Measurements from ENCODE around the gene LRRFIP2.
"Not testable (repeated sequence)": the region's sequence is repeated elsewhere in the genome, so short reads cannot be mapped to it uniquely, and the experiment has no call there.

Gene LRRFIP2

DNA sequence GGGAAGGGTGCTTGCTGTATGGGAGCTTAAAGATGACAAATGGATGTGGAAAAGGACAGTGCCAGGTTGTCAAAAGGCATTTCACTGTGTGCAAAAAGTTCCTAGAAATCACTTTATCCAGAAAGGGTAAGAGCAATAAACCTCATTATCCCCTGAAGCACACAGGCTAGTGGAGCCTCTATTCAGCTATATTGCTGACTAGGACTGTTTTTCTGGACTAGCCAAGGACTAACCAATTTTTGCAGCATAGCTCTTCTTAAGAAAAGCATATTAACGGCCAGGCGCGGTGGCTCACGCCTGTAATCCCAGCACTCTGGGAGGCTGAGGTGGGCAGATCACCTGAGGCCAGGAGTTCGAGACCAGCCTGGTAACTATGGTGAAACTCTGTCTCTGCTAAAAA is 116.3 kb downstream of the LRRFIP2 start:
- DNase-seq, result no peak

DNA sequence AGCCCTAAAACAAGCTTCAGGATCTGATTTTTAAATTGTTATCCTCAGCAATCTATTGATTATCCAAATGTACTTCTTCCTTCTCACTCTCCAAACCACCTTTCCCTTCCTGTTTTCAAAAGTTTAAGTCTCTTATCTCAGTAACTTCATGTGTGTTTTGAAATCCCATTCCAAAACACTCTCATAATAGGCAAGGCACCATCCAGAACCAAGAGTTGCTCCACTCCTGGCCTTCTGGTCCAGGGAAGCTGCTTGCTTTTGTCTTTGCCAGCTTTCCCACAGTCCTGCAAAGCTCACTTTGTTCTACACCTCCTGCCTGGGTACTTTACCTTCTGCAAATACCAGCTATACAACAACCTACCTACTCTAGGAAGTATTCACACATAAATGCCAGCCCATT is 117.6 kb downstream of the LRRFIP2 start:
- no peak for DNase-seq

DNA sequence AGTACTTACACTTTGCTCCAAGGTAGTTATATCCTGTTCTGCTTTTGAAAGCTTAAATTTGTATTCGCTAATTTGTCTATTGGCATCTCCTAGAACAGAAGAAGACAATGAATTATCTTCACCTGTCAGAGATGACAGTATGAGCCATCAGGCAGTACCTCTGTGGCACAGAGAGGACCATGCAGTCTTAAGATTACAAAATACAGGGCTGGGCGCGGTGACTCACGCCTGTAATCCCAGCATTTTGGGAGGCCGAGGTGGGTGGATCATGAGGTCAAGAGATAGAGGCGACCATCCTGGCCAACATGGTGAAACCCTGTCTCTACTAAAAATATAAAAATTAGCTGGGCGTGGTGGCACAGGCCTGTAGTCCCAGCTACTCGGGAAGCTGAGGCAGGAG is 119.3 kb downstream of the LRRFIP2 start:
- not testable (repeated sequence) for DNase-seq

DNA sequence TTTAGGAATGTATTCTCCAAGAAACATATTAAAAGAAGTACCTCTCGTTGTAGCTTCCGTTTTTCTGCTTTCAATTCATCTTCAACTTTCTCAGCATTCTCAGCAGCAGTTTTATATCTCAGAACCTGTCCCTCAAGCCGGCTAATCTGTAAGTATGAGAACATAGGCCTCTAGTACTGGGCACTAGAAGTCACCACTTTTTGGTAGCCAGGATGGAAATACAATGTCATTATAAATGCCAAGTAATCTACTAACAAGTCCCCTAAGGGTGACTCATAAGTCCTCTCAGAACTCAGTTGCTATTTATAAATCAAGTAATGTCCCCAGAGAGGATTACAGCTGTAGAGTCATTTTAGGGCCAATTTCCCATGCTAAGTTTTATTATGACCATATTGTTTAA is 120.0 kb downstream of the LRRFIP2 start:
- no peak for DNase-seq

DNA sequence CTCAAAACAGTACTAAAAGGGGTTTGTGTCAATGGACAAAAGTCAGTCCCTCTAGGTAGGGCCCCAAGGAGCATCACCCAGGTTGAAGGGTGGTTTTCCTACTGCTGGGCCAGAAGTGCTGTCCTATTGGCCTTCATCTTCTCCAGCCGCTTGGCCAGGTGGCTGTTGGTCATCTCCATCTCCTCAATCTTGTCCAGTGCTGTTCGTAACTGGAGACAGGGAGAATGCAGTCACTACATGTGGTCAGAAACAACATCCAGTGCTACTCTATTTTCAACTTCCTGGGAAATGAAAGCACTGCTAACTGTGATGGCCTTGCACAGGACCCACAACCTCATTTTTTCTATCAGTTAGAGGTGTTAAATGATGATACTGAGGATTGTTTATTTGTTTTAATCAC is 120.6 kb downstream of the LRRFIP2 start:
- DNase-seq, result no peak

DNA sequence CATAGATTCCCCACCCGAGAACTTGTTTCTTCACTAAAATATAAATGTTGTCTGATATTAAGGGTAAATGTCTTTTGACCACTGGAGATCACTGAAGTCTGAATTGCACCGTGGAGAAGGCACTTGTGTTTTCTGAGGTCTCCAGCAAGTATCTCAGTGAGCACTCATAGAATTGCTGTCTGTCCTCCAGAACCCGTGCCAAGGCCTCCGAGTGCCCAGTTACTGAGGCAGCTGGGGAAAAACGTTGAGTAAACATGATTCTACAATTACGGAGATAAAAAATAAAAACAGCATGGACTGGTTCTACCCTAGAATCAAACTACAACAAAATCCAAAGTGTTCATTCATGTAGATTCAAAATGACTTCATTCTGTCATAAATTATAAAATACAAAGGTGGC is 121.0 kb downstream of the LRRFIP2 start:
- no peak for DNase-seq

DNA sequence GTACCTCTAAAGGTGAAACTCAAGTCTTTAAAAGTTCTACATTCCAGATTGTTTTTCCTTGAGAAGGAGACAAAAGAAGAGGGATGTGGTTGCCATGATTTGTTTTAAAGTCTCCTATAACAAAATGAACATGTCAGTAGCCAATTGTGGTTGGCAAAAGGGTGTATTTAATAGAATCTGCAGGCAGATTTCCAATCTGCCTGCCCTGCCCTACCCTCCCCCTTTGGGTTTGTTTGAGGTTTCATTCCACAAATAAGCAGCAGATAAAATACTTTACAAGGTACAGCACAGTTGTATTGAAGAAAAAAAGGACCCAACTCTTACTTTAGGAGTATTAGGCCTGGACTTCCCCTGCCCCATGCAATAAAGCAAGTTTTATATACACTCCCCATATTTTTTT is 121.5 kb downstream of the LRRFIP2 start:
- no peak for DNase-seq

DNA sequence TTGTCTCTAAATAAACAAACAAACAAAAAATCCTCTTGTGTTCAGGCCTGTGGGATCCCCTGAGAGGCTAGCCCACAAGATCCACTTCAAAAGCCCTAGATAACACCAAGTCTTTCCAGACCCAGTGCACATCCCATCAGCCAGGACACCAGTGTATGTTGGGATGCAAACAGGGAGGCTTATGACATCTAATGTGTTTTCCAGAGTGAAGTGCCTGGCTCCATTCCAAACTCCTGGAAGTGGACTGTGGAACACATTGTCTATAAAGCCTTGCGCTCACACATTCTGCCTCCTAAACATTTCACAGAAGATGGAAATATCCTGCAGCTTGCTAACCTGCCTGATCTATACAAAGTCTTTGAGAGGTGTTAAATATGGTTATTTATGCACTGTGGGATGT is 124.1 kb downstream of the LRRFIP2 start:
- no peak for DNase-seq

DNA sequence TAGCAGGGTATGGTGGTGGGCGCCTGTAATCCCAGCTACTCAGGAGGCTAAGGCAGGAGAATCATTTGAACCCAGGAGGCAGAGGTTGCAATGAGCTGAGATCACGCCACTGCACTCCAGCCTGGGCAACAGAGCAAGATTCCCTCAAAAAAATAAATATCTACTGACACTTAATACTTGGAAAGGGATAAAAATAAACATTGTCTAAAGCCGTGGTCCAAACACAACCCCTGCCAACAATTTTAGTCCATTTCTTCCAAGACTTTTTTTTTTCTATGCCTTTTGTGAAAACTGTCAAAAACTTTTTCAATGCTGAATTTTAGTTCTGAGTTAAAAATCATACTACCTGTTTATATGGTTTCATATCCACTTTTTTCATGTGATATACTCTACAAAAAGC is 131.7 kb downstream of the LRRFIP2 start:
- DNase-seq, result not testable (repeated sequence)

DNA sequence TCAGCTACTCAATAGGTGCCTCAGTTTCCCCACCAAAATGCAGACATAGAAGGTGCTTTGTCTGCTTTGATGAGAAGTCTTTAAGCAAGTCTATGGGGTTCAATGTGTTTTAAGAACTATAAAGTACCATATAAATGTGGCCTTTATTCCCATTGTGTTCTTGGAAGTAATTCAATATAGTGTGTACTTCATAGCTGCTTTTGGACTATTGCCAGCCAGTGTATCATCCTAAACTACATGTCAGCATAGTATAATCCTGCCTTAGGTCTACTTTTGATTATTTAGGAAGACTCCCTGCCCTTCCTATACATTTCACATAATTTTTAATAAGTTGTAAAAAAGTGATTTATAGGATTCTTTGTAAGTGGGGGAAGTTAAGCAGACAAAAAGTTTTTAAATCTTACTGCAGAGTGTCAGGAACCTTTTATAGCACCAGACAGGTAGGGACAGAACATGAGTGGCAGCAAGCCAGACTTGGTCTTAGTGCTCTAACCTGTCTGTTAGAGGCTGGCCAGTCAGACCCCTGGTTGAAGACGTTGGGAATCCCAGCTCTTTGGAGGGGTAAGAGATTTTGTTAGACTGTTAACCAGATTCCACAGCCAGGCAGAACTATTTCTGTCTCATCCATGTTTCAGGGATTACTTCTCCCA is 132.7 kb downstream of the LRRFIP2 start:
- no peak for DNase-seq

DNA sequence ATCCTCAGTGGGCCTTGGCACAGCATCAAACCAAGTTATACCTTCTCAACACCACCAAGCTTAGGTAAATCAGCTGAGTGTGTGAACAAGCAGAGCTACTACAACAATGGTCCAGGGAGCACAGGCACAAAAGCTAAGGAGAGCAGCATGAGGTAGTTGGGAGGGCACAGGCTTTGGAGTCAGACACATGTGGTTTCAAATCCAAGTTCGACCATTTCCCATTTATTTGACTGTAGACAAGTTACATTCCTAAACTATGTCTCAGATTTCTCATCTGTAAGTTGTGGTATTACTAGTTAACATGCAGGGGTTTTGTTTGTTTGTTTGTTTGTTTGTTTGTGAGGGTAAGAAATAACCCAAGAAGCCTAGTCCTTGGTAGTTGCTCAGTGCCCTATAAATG is 134.2 kb downstream of the LRRFIP2 start:
- no peak for DNase-seq

DNA sequence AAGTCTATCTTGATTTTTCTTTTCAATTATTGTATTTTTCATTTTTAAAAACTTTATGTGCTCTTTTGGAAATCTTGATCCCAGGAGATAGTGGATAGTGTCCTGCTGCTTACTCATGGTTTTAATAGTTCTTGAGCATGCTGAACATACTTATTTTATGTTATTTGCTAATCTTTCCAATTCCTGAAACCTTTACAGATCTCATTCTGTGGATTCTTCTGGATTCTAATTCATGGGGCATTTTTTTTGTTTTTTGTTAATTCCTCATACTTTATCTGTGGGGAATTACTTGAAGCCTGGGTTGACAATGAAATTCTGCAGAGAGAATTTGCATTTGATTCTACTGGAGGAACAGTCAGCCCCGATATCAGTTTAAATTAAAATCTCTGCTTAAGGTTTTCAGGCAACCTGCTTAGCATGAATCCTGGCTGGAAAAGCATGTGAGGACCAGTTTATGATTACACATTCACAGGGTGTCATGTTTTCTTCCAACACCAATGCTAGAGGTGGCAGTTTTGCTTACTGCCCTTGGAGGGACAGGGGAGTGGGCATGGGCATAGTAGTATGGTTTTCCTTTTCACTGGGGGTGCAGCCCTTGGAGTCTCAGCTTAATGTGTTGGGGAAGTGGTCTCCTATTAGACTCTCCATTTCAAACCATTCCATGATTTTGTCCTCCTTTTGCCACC is 135.1 kb downstream of the LRRFIP2 start:
- no peak for DNase-seq

DNA sequence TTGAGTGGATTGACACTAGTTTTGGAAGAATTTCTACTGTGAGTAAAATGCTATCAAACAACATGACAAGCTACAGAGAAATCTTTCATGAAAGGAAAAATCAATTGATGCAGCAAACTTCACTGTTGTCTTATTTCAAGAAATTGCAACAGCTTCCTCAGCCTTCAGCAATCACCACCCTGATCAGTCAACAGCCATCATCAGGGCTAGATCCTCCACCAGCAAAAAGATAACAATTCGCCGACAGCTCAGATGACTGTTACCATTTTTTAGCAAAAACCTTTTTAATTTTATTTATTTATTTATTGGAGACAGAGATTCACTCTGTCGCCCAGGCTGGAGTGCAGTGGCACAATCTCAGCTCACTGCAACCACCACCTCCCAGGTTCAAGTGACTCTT is 137.0 kb downstream of the LRRFIP2 start:
- DNase-seq, result no peak

DNA sequence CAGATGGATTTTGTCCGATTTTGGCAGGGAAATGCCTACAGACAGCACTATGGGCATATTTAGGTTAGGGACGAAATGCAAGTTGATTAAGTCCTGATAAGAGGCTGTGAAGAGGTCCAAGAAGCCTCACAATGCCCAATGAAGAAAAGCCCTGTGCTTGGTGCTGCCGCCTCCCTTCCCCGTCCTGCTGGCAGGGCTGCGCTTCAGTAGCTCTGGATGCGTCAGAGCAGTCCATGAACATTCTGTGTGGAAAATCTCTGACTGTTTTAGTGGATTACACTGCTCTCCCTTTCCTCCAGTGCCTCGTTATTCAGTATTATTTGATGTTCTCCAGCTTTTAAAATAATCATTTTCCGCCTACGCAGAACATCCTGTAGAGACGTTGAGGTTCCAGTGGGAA is 141.4 kb downstream of the LRRFIP2 start:
- DNase-seq, result no peak

DNA sequence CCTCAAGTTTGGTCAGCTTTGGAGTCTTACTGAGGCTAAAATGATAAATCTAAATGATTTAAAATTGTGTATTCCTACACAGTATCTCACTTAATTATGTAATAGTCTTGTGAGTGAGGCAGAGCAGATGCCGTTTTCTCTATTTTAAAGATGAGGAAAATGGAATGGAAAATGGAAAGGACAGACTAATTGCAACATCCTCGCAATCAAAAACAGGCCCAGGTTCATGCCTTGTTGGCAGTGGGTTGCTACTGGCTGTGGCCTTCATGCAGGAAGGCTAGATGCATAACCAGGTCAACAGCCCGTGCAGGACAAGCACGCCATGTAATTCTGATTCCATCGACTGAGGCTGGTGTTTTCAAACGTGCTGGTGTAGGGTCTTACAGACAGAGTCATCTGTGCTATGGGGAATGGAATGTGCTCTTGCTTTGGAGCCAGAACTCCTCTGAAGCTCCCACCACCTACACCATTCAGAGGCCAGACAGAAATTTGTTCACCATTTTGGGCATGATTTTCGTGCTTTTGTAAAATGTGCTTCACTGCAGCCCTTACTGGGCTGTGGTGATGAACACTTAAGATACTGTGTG is 143.2 kb downstream of the LRRFIP2 start:
- DNase-seq, result no peak

DNA sequence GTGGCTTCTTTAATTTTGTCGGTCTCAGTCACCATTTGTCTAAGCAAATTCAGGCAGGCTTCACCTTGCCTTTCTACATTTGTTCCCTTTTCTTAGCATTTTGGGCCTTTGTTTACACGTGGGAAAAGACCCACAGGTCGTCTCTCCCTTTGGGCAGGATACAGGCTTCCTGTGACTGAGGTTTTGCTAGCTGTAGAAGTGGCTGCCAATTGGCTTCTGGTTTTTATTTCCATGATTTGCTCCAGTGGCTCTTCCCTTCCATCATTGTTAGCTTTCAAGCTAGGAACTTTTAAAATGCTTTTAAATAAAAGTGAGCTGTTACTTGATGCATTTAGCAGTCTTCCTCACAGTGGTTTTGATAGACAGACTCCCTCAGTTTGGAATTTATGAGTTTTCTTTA is 143.8 kb downstream of the LRRFIP2 start:
- no peak for DNase-seq

DNA sequence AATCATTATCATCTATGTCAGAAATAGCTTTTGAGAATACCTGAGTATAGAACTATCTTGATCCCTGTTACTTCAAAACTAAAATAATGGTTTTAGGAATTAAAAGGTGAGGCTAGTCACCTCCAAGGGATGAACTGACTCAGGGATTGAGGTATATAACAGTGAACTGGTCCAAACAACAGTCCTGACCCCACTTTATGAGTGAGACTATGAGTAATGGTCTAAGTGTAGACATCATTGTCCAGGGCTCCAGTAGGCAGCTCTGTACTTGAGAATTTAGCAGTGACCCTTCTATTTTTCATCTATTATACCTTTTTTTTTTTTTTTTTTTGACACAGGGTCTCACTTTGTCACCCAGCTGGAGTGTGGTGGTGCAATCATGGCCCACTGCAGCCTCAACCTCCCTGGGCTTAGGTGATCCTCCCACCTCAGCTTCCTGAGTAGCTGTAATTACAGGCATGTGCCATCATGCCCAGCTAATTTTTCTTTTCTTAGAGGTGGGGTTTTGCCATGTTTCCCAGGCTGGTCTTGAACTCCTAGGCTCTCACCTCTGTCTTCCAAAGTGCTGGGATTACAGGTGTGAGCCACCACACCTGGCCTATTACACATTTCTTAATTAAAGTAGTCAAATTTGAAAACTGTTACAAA is 144.7 kb downstream of the LRRFIP2 start:
- DNase-seq, result no peak

DNA sequence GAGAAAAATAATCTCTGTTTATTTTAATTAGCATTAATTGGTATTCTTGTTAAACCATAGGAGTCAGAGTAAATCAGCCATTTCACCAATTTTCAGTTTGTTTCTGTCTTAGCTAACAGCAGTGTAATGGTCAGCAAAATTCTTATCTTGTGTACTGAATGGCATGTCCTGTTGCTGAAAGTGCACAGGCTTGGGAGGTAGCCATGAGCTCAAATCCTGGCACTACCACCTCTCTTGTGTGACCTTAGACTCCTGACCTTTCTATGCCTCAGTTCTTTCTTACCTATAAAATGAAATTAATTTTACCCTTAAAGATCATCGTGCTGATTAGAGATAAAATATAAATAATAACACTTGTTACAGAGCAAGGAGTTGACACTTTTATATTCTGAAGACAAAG is 145.3 kb downstream of the LRRFIP2 start:
- DNase-seq, result no peak

DNA sequence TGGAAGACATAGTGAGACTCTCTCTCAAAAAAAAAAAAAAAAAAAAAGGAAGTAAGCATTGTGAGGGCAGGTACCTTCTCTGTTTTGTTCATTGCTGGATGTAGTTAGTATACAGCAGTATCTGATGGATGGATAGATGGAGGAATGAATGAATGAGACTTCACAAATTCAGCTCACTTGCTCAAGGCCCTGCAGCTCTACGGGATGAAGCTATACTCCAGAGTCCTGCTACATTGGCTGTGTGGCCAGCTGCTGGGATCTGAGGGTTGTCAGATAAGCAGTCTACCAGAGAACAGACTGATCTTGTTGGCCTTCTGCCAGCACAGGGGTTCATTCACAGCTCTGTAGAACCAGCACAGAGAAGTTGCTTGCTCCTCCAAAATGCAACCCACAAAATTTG is 146.1 kb downstream of the LRRFIP2 start:
- DNase-seq, result no peak

DNA sequence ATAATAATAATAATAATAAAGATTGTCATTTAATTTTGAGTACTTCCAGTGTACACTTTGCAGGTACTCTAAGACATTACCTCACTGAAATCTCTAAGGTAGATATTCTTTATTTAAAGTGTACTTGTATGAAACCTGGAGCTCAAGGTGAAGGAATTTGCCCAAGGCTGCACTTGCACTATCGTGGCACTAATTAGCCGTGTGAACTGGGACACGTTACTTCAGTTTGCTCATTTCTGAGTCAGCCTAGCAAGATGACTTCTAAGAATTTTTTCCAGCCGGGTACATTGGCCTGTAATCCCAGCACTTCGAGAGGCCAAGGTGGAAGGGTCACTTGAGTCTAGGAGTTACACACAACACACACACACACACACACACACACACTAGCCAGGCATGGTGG is 147.5 kb downstream of the LRRFIP2 start:
- no peak for DNase-seq

DNA sequence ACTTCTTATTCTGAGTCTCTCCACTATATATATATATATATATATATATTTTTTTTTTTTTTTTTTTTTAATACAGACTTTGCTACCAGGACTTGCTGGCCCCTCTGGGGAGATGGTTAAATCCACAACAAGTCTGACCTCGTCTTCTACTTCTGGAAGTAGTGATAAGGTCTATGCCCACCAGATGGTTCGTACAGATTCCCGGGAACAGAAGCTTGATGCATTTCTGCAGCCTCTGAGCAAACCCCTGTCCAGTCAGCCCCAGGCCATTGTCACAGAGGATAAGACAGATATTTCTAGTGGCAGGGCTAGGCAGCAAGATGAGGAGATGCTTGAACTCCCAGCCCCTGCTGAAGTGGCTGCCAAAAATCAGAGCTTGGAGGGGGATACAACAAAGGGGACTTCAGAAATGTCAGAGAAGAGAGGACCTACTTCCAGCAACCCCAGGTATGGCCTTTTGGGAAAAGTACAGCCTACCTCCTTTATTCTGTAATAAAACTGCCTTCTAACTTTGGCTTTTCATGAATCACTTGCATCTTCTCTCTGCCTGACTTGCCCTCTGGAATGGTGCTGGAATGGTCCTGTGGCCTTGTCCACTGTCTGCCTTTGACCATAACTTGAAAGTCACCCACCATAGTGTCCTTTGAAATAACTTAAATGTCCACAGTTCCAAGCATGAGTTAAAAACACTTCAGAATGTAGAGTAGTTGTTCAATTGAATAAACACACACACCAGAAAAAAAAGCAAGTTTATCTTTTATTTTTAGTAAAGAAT is 148.6 kb downstream of the LRRFIP2 start:
- no peak for DNase-seq

DNA sequence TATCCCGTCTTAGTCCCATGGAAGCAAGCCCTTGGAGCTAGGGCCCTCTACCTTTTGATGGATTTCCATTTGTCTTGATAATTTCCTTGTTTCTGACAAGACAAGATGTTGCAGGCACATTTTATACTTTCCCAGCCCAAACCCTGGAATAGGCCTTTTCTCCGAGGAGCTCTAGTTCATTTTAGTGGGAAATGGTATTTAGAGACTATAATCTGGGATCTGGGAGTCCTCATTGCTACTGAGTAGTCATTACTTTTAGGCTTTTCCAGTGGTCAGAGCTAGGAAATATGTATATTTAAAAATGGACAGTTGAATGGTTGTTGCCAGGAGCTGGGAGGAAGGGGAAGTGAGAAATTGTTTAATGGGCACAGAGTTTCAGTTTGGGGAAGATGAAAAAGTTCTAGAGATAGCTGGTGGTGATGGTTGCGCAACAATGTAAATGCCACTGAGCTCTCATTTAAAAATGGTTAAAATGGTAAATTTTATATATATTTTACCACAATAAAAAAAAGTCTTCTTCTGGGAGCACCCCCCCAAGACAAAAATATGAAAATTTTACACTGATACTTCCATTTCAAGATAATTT is 149.5 kb downstream of the LRRFIP2 start:
- no peak for DNase-seq

DNA sequence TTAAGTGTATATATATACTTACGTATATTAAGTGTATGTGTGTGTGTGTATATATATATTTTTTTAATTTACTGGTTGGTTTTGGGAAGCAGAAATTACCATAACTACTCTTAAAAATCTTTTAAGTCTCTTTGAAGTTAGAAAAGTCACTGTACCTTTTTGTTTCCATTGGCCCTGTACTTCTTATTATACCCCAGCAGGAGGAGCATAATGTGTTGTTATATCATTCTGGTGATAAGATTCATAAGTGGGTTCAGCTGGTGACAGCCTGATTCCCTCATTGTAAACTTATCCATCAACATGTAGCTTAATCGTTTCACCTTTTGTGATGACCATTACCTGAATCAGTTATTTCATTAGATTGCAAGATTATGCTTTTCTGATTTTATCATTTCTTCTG is 150.3 kb downstream of the LRRFIP2 start:
- no peak for DNase-seq
